Measurements from ENCODE around the gene TMEM239.
A peak's percentile ranks its signal among the peaks of the same experiment; 100 is the strongest.

TMEM239 gene

DNA sequence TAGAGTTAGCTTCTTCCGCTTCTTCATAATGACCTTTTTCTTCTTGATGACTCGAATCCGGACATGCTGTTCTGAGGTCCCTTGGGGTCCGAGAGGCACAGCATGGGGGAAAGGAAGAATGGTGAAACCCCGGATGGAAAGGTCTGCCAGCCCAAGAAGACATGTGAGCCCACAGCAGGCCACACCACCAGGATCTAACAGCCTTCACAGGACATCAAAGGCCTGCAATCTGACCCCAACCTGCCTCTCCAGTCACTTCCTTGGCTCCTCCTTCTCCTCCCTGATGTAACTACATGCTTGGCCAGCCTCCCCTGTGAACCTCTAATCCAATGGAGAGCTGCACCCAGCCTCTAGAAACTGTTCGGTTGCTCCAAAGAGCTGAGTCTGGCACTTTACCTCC lies 17.4 kb upstream of the TMEM239 start:
- no peak for DNase-seq
- H3K27me3 ChIP-seq, result peaks cover 37% of the 10 kb centered on the region
- no peaks in the 10 kb centered on the region for H3K9me3 ChIP-seq
- H3K4me1 ChIP-seq, result no peaks in the 10 kb centered on the region
- no peaks in the 10 kb centered on the region for H3K36me3 ChIP-seq
- H3K4me3 ChIP-seq (ENCODE audit: low read depth, low read length), result no peak overlapping the region
- TF ChIP-seq, protein P1, sequence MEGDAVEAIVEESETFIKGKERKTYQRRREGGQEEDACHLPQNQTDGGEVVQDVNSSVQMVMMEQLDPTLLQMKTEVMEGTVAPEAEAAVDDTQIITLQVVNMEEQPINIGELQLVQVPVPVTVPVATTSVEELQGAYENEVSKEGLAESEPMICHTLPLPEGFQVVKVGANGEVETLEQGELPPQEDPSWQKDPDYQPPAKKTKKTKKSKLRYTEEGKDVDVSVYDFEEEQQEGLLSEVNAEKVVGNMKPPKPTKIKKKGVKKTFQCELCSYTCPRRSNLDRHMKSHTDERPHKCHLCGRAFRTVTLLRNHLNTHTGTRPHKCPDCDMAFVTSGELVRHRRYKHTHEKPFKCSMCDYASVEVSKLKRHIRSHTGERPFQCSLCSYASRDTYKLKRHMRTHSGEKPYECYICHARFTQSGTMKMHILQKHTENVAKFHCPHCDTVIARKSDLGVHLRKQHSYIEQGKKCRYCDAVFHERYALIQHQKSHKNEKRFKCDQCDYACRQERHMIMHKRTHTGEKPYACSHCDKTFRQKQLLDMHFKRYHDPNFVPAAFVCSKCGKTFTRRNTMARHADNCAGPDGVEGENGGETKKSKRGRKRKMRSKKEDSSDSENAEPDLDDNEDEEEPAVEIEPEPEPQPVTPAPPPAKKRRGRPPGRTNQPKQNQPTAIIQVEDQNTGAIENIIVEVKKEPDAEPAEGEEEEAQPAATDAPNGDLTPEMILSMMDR (IDR thresholded peaks at IDR 0.05; ENCODE audit: low read depth, low read length), result no peak

GRCh38 chr20:2799271-2799670 lies 16.9 kb upstream of the TMEM239 start:
- Histone ChIP-seq H3K9me3 (no peaks in the 10 kb centered on the region), H3K4me1 (no peaks in the 10 kb centered on the region), H3K4me3 (ENCODE audit: low read depth, low read length) (no peak overlapping the region), H3K36me3 (no peaks in the 10 kb centered on the region), H3K27me3 (peaks cover 39% of the 10 kb centered on the region)
- TF ChIP-seq, protein P1 (IDR thresholded peaks at IDR 0.05; ENCODE audit: low read depth, low read length), result no peak
- no peak for DNase-seq

- Histone ChIP-seq H3K4me3 (ENCODE audit: low read depth, low read length) (peak overlapping the region; percentile 16), H3K9me3 (no peaks in the 10 kb centered on the region), H3K4me1 (no peaks in the 10 kb centered on the region), H3K27me3 (peaks cover 41% of the 10 kb centered on the region), H3K36me3 (no peaks in the 10 kb centered on the region)
- TF ChIP-seq, protein P1 (IDR thresholded peaks at IDR 0.05; ENCODE audit: low read depth, low read length), result no peak
- no peak for DNase-seq
Measured at GRCh38 chr20:2799688-2800520, 16.3 kb upstream of the TMEM239 start.

- Histone ChIP-seq H3K4me1 (no peaks in the 10 kb centered on the region), H3K36me3 (no peaks in the 10 kb centered on the region), H3K27me3 (peaks cover 41% of the 10 kb centered on the region), H3K9me3 (no peaks in the 10 kb centered on the region), H3K4me3 (ENCODE audit: low read depth, low read length) (peak within 1 kb of the TSS; percentile 16)
- TF ChIP-seq, protein P1 (IDR thresholded peaks at IDR 0.05; ENCODE audit: low read depth, low read length), result no peak
- no peak for DNase-seq
Measured at GRCh38 chr20:2800521-2801285, 15.5 kb upstream of the TMEM239 start, which contains the start of gene CPXM1. CPXM1 (minus strand) TSS chr20:2800627; CDS start chr20:2800572, 55 bp downstream.

GRCh38 chr20:2801286-2801728 lies 14.9 kb upstream of the TMEM239 start:
- H3K36me3 ChIP-seq, result no peaks in the 10 kb centered on the region
- H3K9me3 ChIP-seq, result no peaks in the 10 kb centered on the region
- DNase-seq, result no peak
- H3K4me1 ChIP-seq, result no peaks in the 10 kb centered on the region
- H3K27me3 ChIP-seq, result peaks cover 47% of the 10 kb centered on the region
- no peak overlapping the region for H3K4me3 ChIP-seq (ENCODE audit: low read depth, low read length)
- TF ChIP-seq, protein P1 (IDR thresholded peaks at IDR 0.05; ENCODE audit: low read depth, low read length), result no peak
